Measurements from ENCODE around the gene B3GALT2.

DNA sequence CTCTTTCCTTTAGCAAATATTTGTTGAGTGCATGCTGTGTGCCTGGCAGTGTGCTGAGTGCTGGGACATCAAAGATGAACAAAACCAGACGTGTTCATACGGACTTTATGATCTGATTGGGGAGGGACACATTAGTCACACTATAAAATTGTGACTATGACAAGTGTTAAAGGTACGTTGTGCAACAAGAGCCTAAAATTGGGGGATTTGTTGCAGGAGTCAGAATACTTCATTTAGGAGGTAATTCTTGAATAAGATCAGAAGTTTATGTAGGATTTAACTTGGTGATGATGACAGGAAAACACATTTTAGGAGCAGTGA, 29.6 kb downstream of the B3GALT2 start:
- TF ChIP-seq REST (IDR thresholded peaks at IDR 0.05; ENCODE audit: insufficient replicate concordance, low read depth) (no peak), CTCF (IDR thresholded peaks at IDR 0.05; ENCODE audit: insufficient read depth, low read length) (no peak)

Data from HL-60 (cell line).